Type B pancreatic cell (in vitro differentiated cells): ENCODE data around the gene GSC. TPM values are rescaled to one million over a fixed set of nuclear protein-coding genes. Genes with fewer than 3 reads are reported as not detected.

Experiments used
- DNase-seq: peaks from one replicate; pipeline ENCODE4 v3.0.0; 2021; ENCODE audit warnings: mixed read lengths; ENCODE audit not compliant: unreplicated experiment; ENCODE audit errors: extremely low spot score
- H3K27ac Mint-ChIP-seq: 2 replicates; pipeline ENCODE4 v1.8.0; 2021; ENCODE audit warnings: mild to moderate bottlenecking, mixed read lengths
- H3K27me3 Mint-ChIP-seq: 2 replicates; pipeline ENCODE4 v1.8.0; 2021; ENCODE audit warnings: mixed read lengths
- H3K36me3 Mint-ChIP-seq: 2 replicates; pipeline ENCODE4 v1.8.0; 2021; ENCODE audit warnings: mixed read lengths
- H3K4me1 Mint-ChIP-seq: one replicate; pipeline ENCODE4 v1.8.0; 2021; ENCODE audit warnings: mixed read lengths; ENCODE audit not compliant: unreplicated experiment
- H3K4me3 Mint-ChIP-seq: 2 replicates; pipeline ENCODE4 v1.8.0; 2021; ENCODE audit warnings: mild to moderate bottlenecking, mixed read lengths
- H3K9me3 Mint-ChIP-seq: 2 replicates; pipeline ENCODE4 v1.8.0; 2021; ENCODE audit warnings: mixed read lengths
- CTCF ChIP-seq: fragments of 200-600 bp; sonication (generic); conservative IDR thresholded peaks from 2 replicates; pipeline ENCODE4 v1.5.0; 2021; ENCODE audit warnings: antibody characterized with exemption, mild to moderate bottlenecking
- total RNA-seq: library from RNA; stranded (reverse); gene quantifications from 2 replicates; pipeline ENCODE4 v1.2.1, GENCODE V29; 2021; ENCODE audit warnings: low replicate concordance

The GSC gene
- total RNA-seq, 1 donor from 2014 or later, result 16.2 TPM

GRCh38 chr14:94797887-94798286 is 28.0 kb upstream of the GSC start:
- Mint-ChIP-seq H3K27me3 (peaks cover 20% of the 10 kb centered on the region), H3K27ac (no peak overlapping the region), H3K4me1 (no peaks in the 10 kb centered on the region), H3K36me3 (no peaks in the 10 kb centered on the region), H3K9me3 (no peaks in the 10 kb centered on the region), H3K4me3 (no peak overlapping the region)
- no peak for TF ChIP-seq CTCF
- DNase-seq, result no peak

GRCh38 chr14:94796278-94796677 is 26.4 kb upstream of the GSC start:
- Mint-ChIP-seq H3K4me1 (no peaks in the 10 kb centered on the region), H3K27ac (no peak overlapping the region), H3K9me3 (no peaks in the 10 kb centered on the region), H3K36me3 (no peaks in the 10 kb centered on the region), H3K4me3 (no peak overlapping the region), H3K27me3 (peaks cover 20% of the 10 kb centered on the region)
- TF ChIP-seq CTCF, result no peak
- no peak for DNase-seq

GRCh38 chr14:94795372-94795771 is 25.5 kb upstream of the GSC start:
- DNase-seq, result no peak
- Mint-ChIP-seq H3K27me3 (peaks cover 22% of the 10 kb centered on the region), H3K4me3 (no peak overlapping the region), H3K4me1 (no peaks in the 10 kb centered on the region), H3K9me3 (no peaks in the 10 kb centered on the region), H3K27ac (no peak overlapping the region), H3K36me3 (no peaks in the 10 kb centered on the region)
- no peak for TF ChIP-seq CTCF

- Mint-ChIP-seq H3K9me3 (no peaks in the 10 kb centered on the region), H3K36me3 (no peaks in the 10 kb centered on the region), H3K4me3 (no peak overlapping the region), H3K27me3 (peaks cover 19% of the 10 kb centered on the region), H3K4me1 (no peaks in the 10 kb centered on the region), H3K27ac (no peak overlapping the region)
- TF ChIP-seq CTCF, result no peak
- no peak for DNase-seq
These were observed 24.0 kb upstream of the GSC start for GRCh38 chr14:94793901-94794300.

GRCh38 chr14:94787655-94788054 is 17.7 kb upstream of the GSC start:
- Mint-ChIP-seq H3K27me3 (peaks cover 36% of the 10 kb centered on the region), H3K27ac (no peak overlapping the region), H3K4me3 (no peak overlapping the region), H3K9me3 (no peaks in the 10 kb centered on the region), H3K36me3 (no peaks in the 10 kb centered on the region), H3K4me1 (no peaks in the 10 kb centered on the region)
- no peak for TF ChIP-seq CTCF
- DNase-seq, result no peak

GRCh38 chr14:94787092-94787491 is 17.2 kb upstream of the GSC start:
- Mint-ChIP-seq H3K36me3 (no peaks in the 10 kb centered on the region), H3K27me3 (peaks cover 36% of the 10 kb centered on the region), H3K9me3 (no peaks in the 10 kb centered on the region), H3K27ac (no peak overlapping the region), H3K4me3 (no peak overlapping the region), H3K4me1 (no peaks in the 10 kb centered on the region)
- no peak for TF ChIP-seq CTCF
- no peak for DNase-seq
